IgD-negative memory B cell (primary cell): ENCODE data around the gene PLOD1. TPM values are rescaled to one million over a fixed set of nuclear protein-coding genes. Genes with fewer than 3 reads are reported as not detected.
"Not testable (repeated sequence)": the region's sequence is repeated elsewhere in the genome, so short reads cannot be mapped to it uniquely, and the experiment has no call there.

ENCODE experiments used
- H3K27ac Mint-ChIP-seq, 3 donors: one replicate each; pipeline ENCODE4 v1.8.0; 2020 to 2022; ENCODE audit warnings: mild to moderate bottlenecking in 3 of 3, mixed read lengths in 3 of 3, moderate library complexity in 1 of 3
- H3K27me3 Mint-ChIP-seq: one replicate; pipeline ENCODE4 v1.8.0; 2021; ENCODE audit warnings: mixed read lengths
- H3K36me3 Mint-ChIP-seq: one replicate; pipeline ENCODE4 v1.8.0; 2020; ENCODE audit warnings: mild to moderate bottlenecking, mixed read lengths
- H3K4me1 Mint-ChIP-seq, 3 donors: one replicate each; pipeline ENCODE4 v1.8.0; 2020 to 2022; ENCODE audit warnings: mixed read lengths in 3 of 3, mild to moderate bottlenecking in 1 of 3
- H3K4me3 Mint-ChIP-seq, 4 donors: one replicate each; pipeline ENCODE4 v1.8.0; 2020 to 2022; ENCODE audit warnings: mild to moderate bottlenecking in 4 of 4, mixed read lengths in 4 of 4, moderate library complexity in 3 of 4
- H3K9me3 Mint-ChIP-seq, 3 donors: one replicate each; pipeline ENCODE4 v1.8.0; 2020 to 2021; ENCODE audit warnings: mixed read lengths in 3 of 3, mild to moderate bottlenecking in 1 of 3
- polyA plus RNA-seq: library from polyadenylated mRNA; unstranded; fragments of 300-500 nt; fragmentation: Illumina TruSeq; gene quantifications from one replicate; pipeline ENCODE4 v1.2.3, GENCODE V29; 2021

The PLOD1 gene
- polyA plus RNA-seq, 1 donor from 2014 or later = 6.5 TPM

GRCh38 chr1:11923069-11923826, 11.3 kb upstream of the PLOD1 start:
- Mint-ChIP-seq H3K27me3 (no peaks in the 10 kb centered on the region), H3K4me3 (peak overlapping the region; percentile 24 to 94 (median 88)), H3K4me1 (peaks cover 23 to 29% (median 28%) of the 10 kb centered on the region in 3 donors), H3K9me3 (no peaks in the 10 kb centered on the region), H3K36me3 (peaks cover 2% of the 10 kb centered on the region), H3K27ac (peak overlapping the region in 2 of 3 donors; percentile 67 to 83)

GRCh38 chr1:11923827-11924113, 10.7 kb upstream of the PLOD1 start:
- no peaks in the 10 kb centered on the region for H3K9me3 Mint-ChIP-seq
- H3K36me3 Mint-ChIP-seq = peaks cover 2% of the 10 kb centered on the region
- peaks cover 23 to 29% (median 28%) of the 10 kb centered on the region in 3 donors for H3K4me1 Mint-ChIP-seq
- peak overlapping the region; percentile 82 to 94 (median 92) for H3K4me3 Mint-ChIP-seq
- peak overlapping the region in 2 of 3 donors; percentile 67 to 83 for H3K27ac Mint-ChIP-seq
- no peaks in the 10 kb centered on the region for H3K27me3 Mint-ChIP-seq

GRCh38 chr1:11924334-11925195, 10.0 kb upstream of the PLOD1 start:
- Mint-ChIP-seq H3K27ac (peak overlapping the region in 2 of 3 donors; percentile 83 to 87), H3K36me3 (peaks cover 2% of the 10 kb centered on the region), H3K27me3 (no peaks in the 10 kb centered on the region), H3K4me1 (peaks cover 23 to 28% (median 26%) of the 10 kb centered on the region in 3 donors), H3K4me3 (peak overlapping the region; percentile 82 to 94 (median 94)), H3K9me3 (no peaks in the 10 kb centered on the region)

- peak overlapping the region; percentile 82 to 94 (median 94) for H3K4me3 Mint-ChIP-seq
- H3K27me3 Mint-ChIP-seq, H3K9me3 Mint-ChIP-seq, H3K36me3 Mint-ChIP-seq: not testable (repeated sequence)
- H3K4me1 Mint-ChIP-seq = peaks cover 19 to 26% (median 26%) of the 10 kb centered on the region in 3 donors
- peak overlapping the region in 2 of 3 donors; percentile 31 to 83 for H3K27ac Mint-ChIP-seq
These were observed 9.2 kb upstream of the PLOD1 start for GRCh38 chr1:11925196-11925937.

- no peaks in the 10 kb centered on the region for H3K27me3 Mint-ChIP-seq
- no peaks in the 10 kb centered on the region for H3K9me3 Mint-ChIP-seq
- peaks cover 19 to 26% (median 23%) of the 10 kb centered on the region in 3 donors for H3K4me1 Mint-ChIP-seq
- H3K36me3 Mint-ChIP-seq = peaks cover 2% of the 10 kb centered on the region
- H3K4me3 Mint-ChIP-seq = peak overlapping the region in 1 of 4 donors; percentile 93
- peak overlapping the region in 2 of 3 donors; percentile 73 to 92 for H3K27ac Mint-ChIP-seq
These were observed 8.6 kb upstream of the PLOD1 start for GRCh38 chr1:11925938-11926292.

- Mint-ChIP-seq H3K4me1 (peaks cover 18 to 24% (median 23%) of the 10 kb centered on the region in 3 donors), H3K4me3 (peak overlapping the region; percentile 8 to 77 (median 30)), H3K9me3 (no peaks in the 10 kb centered on the region), H3K36me3 (peaks cover 2% of the 10 kb centered on the region), H3K27ac (peak overlapping the region in 2 of 3 donors; percentile 14 to 67), H3K27me3 (no peaks in the 10 kb centered on the region)
These were observed 6.5 kb upstream of the PLOD1 start for GRCh38 chr1:11927866-11928592.

- Mint-ChIP-seq H3K4me1 (peaks cover 2 to 7% (median 6%) of the 10 kb centered on the region in 3 donors), H3K36me3 (no peaks in the 10 kb centered on the region), H3K27me3 (no peaks in the 10 kb centered on the region), H3K4me3 (peak overlapping the region in 1 of 4 donors; percentile 40), H3K9me3 (no peaks in the 10 kb centered on the region), H3K27ac (peak overlapping the region in 1 of 3 donors; percentile 56)
These were observed 4.7 kb upstream of the PLOD1 start for GRCh38 chr1:11929849-11930248.

GRCh38 chr1:11930571-11931445, 3.7 kb upstream of the PLOD1 start:
- Mint-ChIP-seq H3K4me3 (no peak overlapping the region), H3K9me3 (no peaks in the 10 kb centered on the region), H3K27ac (peak overlapping the region in 1 of 3 donors; percentile 8)

GRCh38 chr1:11931845-11932244, 2.7 kb upstream of the PLOD1 start:
- Mint-ChIP-seq H3K36me3 (no peaks in the 10 kb centered on the region), H3K4me3 (peak overlapping the region in 1 of 4 donors; percentile 57), H3K27me3 (no peaks in the 10 kb centered on the region), H3K27ac (peak overlapping the region in 1 of 3 donors; percentile 48), H3K4me1 (peaks cover 0 to 5% (median 2%) of the 10 kb centered on the region in 3 donors), H3K9me3 (no peaks in the 10 kb centered on the region)

More at GRCh38 chr1:11930571-11931445, 3.7 kb upstream of the PLOD1 start:
- Mint-ChIP-seq H3K27me3 (no peaks in the 10 kb centered on the region), H3K4me1 (peaks cover 0 to 9% (median 3%) of the 10 kb centered on the region in 3 donors), H3K36me3 (no peaks in the 10 kb centered on the region)

- Mint-ChIP-seq H3K9me3 (no peaks in the 10 kb centered on the region), H3K4me3 (peak overlapping the region; percentile 89 to 94 (median 92)), H3K36me3 (no peaks in the 10 kb centered on the region), H3K27me3 (no peaks in the 10 kb centered on the region), H3K27ac (peak overlapping the region in 1 of 3 donors; percentile 46), H3K4me1 (peaks cover 0 to 2% (median 0%) of the 10 kb centered on the region in 3 donors)
These were observed 518 bp downstream of the PLOD1 start for GRCh38 chr1:11935057-11935412.

- H3K27ac Mint-ChIP-seq, H3K4me3 Mint-ChIP-seq, H3K27me3 Mint-ChIP-seq: not testable (repeated sequence)
These were observed 1.2 kb downstream of the PLOD1 start for GRCh38 chr1:11935733-11936132.

GRCh38 chr1:11938722-11939526, 4.4 kb downstream of the PLOD1 start:
- Mint-ChIP-seq H3K9me3 (no peaks in the 10 kb centered on the region), H3K4me3 (no peak overlapping the region), H3K36me3 (no peaks in the 10 kb centered on the region), H3K4me1 (peaks cover 0 to 2% (median 0%) of the 10 kb centered on the region in 3 donors), H3K27ac (no peak overlapping the region), H3K27me3 (no peaks in the 10 kb centered on the region)

More at GRCh38 chr1:11935733-11936132, 1.2 kb downstream of the PLOD1 start:
- not testable (repeated sequence) for H3K9me3 Mint-ChIP-seq, H3K36me3 Mint-ChIP-seq, H3K4me1 Mint-ChIP-seq

GRCh38 chr1:11939794-11940193, 5.3 kb downstream of the PLOD1 start:
- H3K27me3 Mint-ChIP-seq, H3K27ac Mint-ChIP-seq, H3K4me3 Mint-ChIP-seq, H3K4me1 Mint-ChIP-seq, H3K36me3 Mint-ChIP-seq, H3K9me3 Mint-ChIP-seq: not testable (repeated sequence)
